ENCODE results near the gene PCDHB15.
"Not testable (repeated sequence)": the region's sequence is repeated elsewhere in the genome, so short reads cannot be mapped to it uniquely, and the experiment has no call there.

The PCDHB15 gene

GRCh38 chr5:141245250-141245717 lies at the start of gene PCDHB15:
Gene PCDHB15, plus strand, starts transcription at chr5:141245395. Its CDS starts 184 bp downstream, at chr5:141245579.
- no peak for DNase-seq

GRCh38 chr5:141196363-141196762 lies 48.8 kb upstream of the PCDHB15 start:
- no peak for DNase-seq

GRCh38 chr5:141199359-141200235 lies 45.6 kb upstream of the PCDHB15 start, which contains the start of gene PCDHB11:
Gene PCDHB11, plus strand, starts transcription at chr5:141199627. Its CDS starts 148 bp downstream, at chr5:141199775.
- no peak for DNase-seq

- not testable (repeated sequence) for DNase-seq
These were observed 44.1 kb upstream of the PCDHB15 start for GRCh38 chr5:141201126-141201525.

- not testable (repeated sequence) for DNase-seq
These were observed 43.5 kb upstream of the PCDHB15 start for GRCh38 chr5:141201646-141202045.

- DNase-seq = no peak
These were observed 36.7 kb upstream of the PCDHB15 start, which contains the start of gene PCDHB12 for GRCh38 chr5:141208478-141208877. Gene PCDHB12, plus strand, starts transcription at chr5:141208719. Its CDS starts 189 bp downstream, at chr5:141208908.

- DNase-seq = not testable (repeated sequence)
These were observed 34.9 kb upstream of the PCDHB15 start for GRCh38 chr5:141210281-141210680.

GRCh38 chr5:141210849-141211248 lies 34.3 kb upstream of the PCDHB15 start:
- DNase-seq = not testable (repeated sequence)

GRCh38 chr5:141213656-141214339 lies 31.4 kb upstream of the PCDHB15 start, which contains the start of gene PCDHB13:
Gene PCDHB13, plus strand, starts transcription at chr5:141213919. Its CDS starts 205 bp downstream, at chr5:141214124.
- DNase-seq = not testable (repeated sequence)

- not testable (repeated sequence) for DNase-seq
These were observed 30.6 kb upstream of the PCDHB15 start for GRCh38 chr5:141214583-141214982.

GRCh38 chr5:141215504-141215903 lies 29.7 kb upstream of the PCDHB15 start:
- DNase-seq = not testable (repeated sequence)

GRCh38 chr5:141216035-141216434 lies 29.2 kb upstream of the PCDHB15 start:
- not testable (repeated sequence) for DNase-seq

- DNase-seq = no peak
These were observed 21.9 kb upstream of the PCDHB15 start, which contains the start of gene PCDHB14 for GRCh38 chr5:141223112-141223783. Gene PCDHB14, plus strand, starts transcription at chr5:141223343. Its CDS starts 163 bp downstream, at chr5:141223506.

- not testable (repeated sequence) for DNase-seq
These were observed 20.4 kb upstream of the PCDHB15 start for GRCh38 chr5:141224844-141225243.

GRCh38 chr5:141225421-141225820 lies 19.8 kb upstream of the PCDHB15 start:
- not testable (repeated sequence) for DNase-seq

GRCh38 chr5:141234109-141234667 lies 11.0 kb upstream of the PCDHB15 start:
- DNase-seq = no peak

- not testable (repeated sequence) for DNase-seq
These were observed 9.3 kb upstream of the PCDHB15 start for GRCh38 chr5:141235922-141236321.

- DNase-seq = no peak
These were observed 8.5 kb upstream of the PCDHB15 start for GRCh38 chr5:141236516-141237313.

GRCh38 chr5:141241496-141241895 lies 3.7 kb upstream of the PCDHB15 start:
- no peak for DNase-seq

GRCh38 chr5:141246971-141247370 lies 1.8 kb downstream of the PCDHB15 start:
- DNase-seq = not testable (repeated sequence)

GRCh38 chr5:141247434-141247833 lies 2.2 kb downstream of the PCDHB15 start:
- DNase-seq = not testable (repeated sequence)
